Mucosa of stomach (tissue), 1 donor: Measurements from ENCODE around the gene DESI1.
"Not testable (repeated sequence)": the region's sequence is repeated elsewhere in the genome, so short reads cannot be mapped to it uniquely, and the experiment has no call there.

Experiments used
- H3K27me3 ChIP-seq: one replicate; pipeline ENCODE4 v1.7.0; 2013; ENCODE audit warnings: mild to moderate bottlenecking, low read length; ENCODE audit not compliant: control insufficient read depth, insufficient read depth
- H3K36me3 ChIP-seq: one replicate; pipeline ENCODE4 v1.7.0; 2013; ENCODE audit warnings: low read length; ENCODE audit not compliant: control insufficient read depth, insufficient read depth
- H3K4me1 ChIP-seq: one replicate; pipeline ENCODE4 v1.7.0; 2013; ENCODE audit warnings: mild to moderate bottlenecking, low read length; ENCODE audit not compliant: control insufficient read depth, insufficient read depth
- H3K4me3 ChIP-seq: one replicate; pipeline ENCODE4 v1.7.0; 2013; ENCODE audit warnings: low read length
- H3K9ac ChIP-seq: one replicate; pipeline ENCODE4 v1.7.0; 2013; ENCODE audit warnings: mild to moderate bottlenecking, low read length, moderate library complexity
- H3K9me3 ChIP-seq: one replicate; pipeline ENCODE4 v1.7.0; 2013; ENCODE audit warnings: mild to moderate bottlenecking, low read length, moderate library complexity; ENCODE audit not compliant: control insufficient read depth
- donor health status: Pancreatic carcinoma.

DESI1 gene

GRCh38 chr22:41597635-41597953, 23.2 kb downstream of the DESI1 start:
- peaks cover 10% of the 10 kb centered on the region for H3K4me1 ChIP-seq
- H3K9me3 ChIP-seq = no peaks in the 10 kb centered on the region
- H3K9ac ChIP-seq = no peak overlapping the region
- no peaks in the 10 kb centered on the region for H3K27me3 ChIP-seq
- H3K4me3 ChIP-seq = no peak overlapping the region
- peaks cover 7% of the 10 kb centered on the region for H3K36me3 ChIP-seq

- Histone ChIP-seq H3K9me3 (no peaks in the 10 kb centered on the region), H3K36me3 (peaks cover 4% of the 10 kb centered on the region), H3K4me3 (no peak overlapping the region), H3K4me1 (peaks cover 10% of the 10 kb centered on the region), H3K27me3 (no peaks in the 10 kb centered on the region), H3K9ac (no peak overlapping the region)
Measured at GRCh38 chr22:41596776-41597634, 23.8 kb downstream of the DESI1 start.

- Histone ChIP-seq H3K9me3 (no peaks in the 10 kb centered on the region), H3K4me1 (peaks cover 10% of the 10 kb centered on the region), H3K9ac (no peak overlapping the region), H3K36me3 (peaks cover 4% of the 10 kb centered on the region), H3K4me3 (no peak overlapping the region), H3K27me3 (no peaks in the 10 kb centered on the region)
Measured at GRCh38 chr22:41595703-41596102, 25.1 kb downstream of the DESI1 start.

GRCh38 chr22:41593336-41593960, 27.4 kb downstream of the DESI1 start:
- peaks cover 17% of the 10 kb centered on the region for H3K4me1 ChIP-seq
- H3K36me3 ChIP-seq, H3K9ac ChIP-seq, H3K9me3 ChIP-seq, H3K27me3 ChIP-seq, H3K4me3 ChIP-seq: not testable (repeated sequence)

GRCh38 chr22:41589391-41590241, 31.2 kb downstream of the DESI1 start, which contains the start of gene PMM1:
Gene PMM1, minus strand, starts transcription at chr22:41589840. Its CDS starts 35 bp downstream, at chr22:41589805.
- Histone ChIP-seq H3K4me1 (peaks cover 27% of the 10 kb centered on the region), H3K27me3 (no peaks in the 10 kb centered on the region), H3K9ac (peak within 1 kb of the TSS; percentile 88), H3K9me3 (no peaks in the 10 kb centered on the region), H3K4me3 (peak within 1 kb of the TSS; percentile 14), H3K36me3 (no peaks in the 10 kb centered on the region)

GRCh38 chr22:41587347-41587723, 33.5 kb downstream of the DESI1 start:
- peaks cover 37% of the 10 kb centered on the region for H3K4me1 ChIP-seq
- H3K27me3 ChIP-seq = no peaks in the 10 kb centered on the region
- no peaks in the 10 kb centered on the region for H3K9me3 ChIP-seq
- H3K9ac ChIP-seq = no peak overlapping the region
- peaks cover 7% of the 10 kb centered on the region for H3K36me3 ChIP-seq
- no peak overlapping the region for H3K4me3 ChIP-seq

GRCh38 chr22:41585898-41586297, 34.9 kb downstream of the DESI1 start:
- no peak overlapping the region for H3K9ac ChIP-seq
- H3K9me3 ChIP-seq = no peaks in the 10 kb centered on the region
- peaks cover 7% of the 10 kb centered on the region for H3K36me3 ChIP-seq
- H3K4me3 ChIP-seq = no peak overlapping the region
- no peaks in the 10 kb centered on the region for H3K27me3 ChIP-seq
- H3K4me1 ChIP-seq = peaks cover 37% of the 10 kb centered on the region

- H3K4me1 ChIP-seq = peaks cover 37% of the 10 kb centered on the region
- peak overlapping the region; percentile 47 for H3K9ac ChIP-seq
- H3K9me3 ChIP-seq = no peaks in the 10 kb centered on the region
- H3K27me3 ChIP-seq = no peaks in the 10 kb centered on the region
- H3K36me3 ChIP-seq = peaks cover 12% of the 10 kb centered on the region
- no peak overlapping the region for H3K4me3 ChIP-seq
Measured at GRCh38 chr22:41584881-41585280, 36.0 kb downstream of the DESI1 start.

- Histone ChIP-seq H3K4me3 (no peak overlapping the region), H3K27me3 (no peaks in the 10 kb centered on the region), H3K9me3 (no peaks in the 10 kb centered on the region), H3K36me3 (peaks cover 19% of the 10 kb centered on the region), H3K9ac (no peak overlapping the region), H3K4me1 (peaks cover 33% of the 10 kb centered on the region)
Measured at GRCh38 chr22:41582694-41583093, 38.1 kb downstream of the DESI1 start.

GRCh38 chr22:41579997-41580355, 40.9 kb downstream of the DESI1 start:
- Histone ChIP-seq H3K27me3 (no peaks in the 10 kb centered on the region), H3K9me3 (no peaks in the 10 kb centered on the region), H3K4me1 (peaks cover 23% of the 10 kb centered on the region), H3K9ac (no peak overlapping the region), H3K36me3 (peaks cover 30% of the 10 kb centered on the region), H3K4me3 (no peak overlapping the region)

GRCh38 chr22:41579297-41579996, 41.4 kb downstream of the DESI1 start:
- Histone ChIP-seq H3K9me3 (no peaks in the 10 kb centered on the region), H3K4me1 (peaks cover 17% of the 10 kb centered on the region), H3K27me3 (no peaks in the 10 kb centered on the region), H3K4me3 (no peak overlapping the region), H3K9ac (peak overlapping the region; percentile 14), H3K36me3 (peaks cover 30% of the 10 kb centered on the region)
